ENCODE results near the gene ADK.
"Not testable (repeated sequence)": the region's sequence is repeated elsewhere in the genome, so short reads cannot be mapped to it uniquely, and the experiment has no call there.

The ADK gene

DNA sequence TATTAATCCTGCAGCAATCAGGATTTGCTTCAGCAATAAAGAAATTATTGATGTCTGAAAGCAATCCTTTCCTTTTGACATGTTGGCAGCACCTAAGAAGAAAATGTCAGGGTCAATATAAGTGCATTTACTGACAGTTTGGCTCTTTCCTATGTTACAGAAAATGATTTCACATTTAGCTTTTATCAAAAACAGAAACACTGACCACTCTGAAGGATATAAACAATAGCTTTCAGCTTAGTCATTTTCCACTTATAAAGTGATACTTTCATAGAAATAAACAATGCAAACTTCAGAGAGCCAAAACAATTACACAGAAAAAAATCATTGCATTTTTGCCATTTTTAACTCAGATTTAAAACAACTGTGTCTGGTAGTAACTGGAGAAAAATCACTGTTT, 349.8 kb downstream of the ADK start:
- DNase-seq = no peak

DNA sequence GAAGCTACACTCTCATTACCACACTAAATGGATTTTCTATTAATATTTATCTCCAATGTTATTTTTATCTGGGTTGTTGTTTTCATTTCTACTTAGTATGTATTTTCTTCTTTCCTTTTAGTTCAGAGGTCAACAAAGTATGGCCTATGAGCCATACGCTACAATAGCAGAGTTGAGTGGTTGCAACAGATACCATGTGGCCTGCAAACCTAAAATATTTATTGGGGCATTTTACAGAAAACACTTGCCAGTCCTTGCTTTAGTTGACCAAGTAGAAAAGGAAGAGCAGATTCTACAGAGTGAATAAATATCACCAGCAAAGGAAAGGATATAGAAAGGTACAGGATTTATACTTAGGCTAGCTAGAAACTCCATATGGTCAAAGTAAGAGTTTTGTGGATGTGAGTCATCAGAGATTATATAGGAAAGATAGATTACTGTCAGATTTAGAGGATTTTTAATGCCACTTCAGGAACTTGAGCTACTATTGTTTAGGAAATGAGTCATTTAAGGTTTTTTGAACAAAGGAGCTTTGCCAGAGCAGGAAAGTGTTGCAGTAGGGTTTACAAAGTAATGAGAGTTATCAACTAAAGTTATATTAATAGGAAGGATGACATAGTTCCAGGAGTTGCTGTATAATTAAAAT, 352.1 kb downstream of the ADK start:
- no peak for DNase-seq

DNA sequence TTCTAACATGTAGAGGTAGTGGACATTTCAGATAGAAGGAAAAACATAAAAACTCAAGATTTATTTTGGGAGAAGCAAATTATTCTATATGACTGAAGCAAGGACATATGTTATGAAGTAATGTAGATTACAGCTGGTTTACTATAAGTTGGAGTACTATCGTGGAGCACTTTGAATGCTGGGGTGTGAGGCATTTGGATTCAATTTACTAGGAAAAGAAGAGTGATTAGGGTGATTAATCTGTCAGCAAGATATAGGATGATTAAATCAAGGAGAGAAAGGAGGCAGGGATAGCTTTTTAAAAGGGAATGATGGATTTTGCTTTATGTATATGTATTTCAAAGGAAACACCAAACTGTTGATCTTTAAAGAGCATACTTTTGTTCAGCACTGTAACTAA, 356.9 kb downstream of the ADK start:
- DNase-seq = no peak

DNA sequence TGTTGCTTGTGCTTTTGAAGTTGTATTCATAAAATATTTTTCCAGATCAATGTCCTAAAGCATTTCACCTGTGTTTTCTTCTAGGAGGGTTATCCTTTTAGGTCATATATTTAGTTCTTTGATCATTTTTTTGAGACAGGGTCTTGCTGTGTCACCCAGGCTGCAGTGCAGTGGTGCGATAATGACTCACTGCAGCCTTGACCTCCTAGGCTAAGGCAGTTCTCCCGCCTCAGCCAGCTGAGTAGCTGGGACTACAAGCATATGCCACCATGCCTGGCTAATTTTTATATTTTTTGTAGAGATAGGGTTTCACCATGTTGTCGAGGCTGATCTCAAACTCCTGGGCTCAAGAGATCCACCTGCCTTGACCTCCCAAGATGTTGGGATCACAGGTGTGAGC, 359.6 kb downstream of the ADK start:
- DNase-seq = no peak

DNA sequence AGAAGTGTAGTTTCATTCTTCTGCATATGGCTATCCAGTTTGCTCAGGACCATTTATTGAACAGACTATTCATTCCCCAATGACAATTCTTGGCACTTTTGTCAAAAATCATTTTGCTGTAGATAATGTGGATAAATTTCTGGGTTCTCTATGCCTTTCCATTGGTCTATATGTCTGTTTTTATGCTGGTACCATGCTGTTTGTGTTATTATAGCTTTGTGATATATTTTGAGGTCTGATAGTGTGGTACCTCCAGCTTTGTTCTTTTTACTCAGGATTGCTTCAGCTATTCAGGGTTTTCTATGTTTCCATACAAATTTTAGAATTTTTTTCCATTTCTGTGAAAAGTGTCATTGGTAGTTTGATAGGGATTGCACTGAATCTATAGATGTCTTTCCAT, 360.0 kb downstream of the ADK start:
- DNase-seq = no peak

DNA sequence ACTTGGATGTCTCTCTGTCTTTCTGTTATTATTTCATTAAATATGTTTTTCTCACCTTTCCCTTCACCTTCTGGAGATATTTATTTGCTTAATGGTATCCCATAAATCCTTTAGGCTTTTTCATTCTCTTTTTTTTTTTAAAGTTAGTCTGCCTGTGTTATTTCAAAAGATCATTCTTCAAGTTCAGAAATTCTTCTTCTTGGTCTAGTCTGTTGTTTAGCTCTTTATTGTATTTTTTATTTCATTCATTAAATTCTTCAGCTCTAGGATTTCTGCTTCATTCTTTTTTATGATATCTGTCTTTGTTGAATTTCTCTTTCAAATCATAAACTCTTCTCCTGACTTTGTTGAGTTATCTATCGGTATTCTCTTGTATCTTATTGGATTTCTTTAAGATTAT, 363.3 kb downstream of the ADK start:
- no peak for DNase-seq

DNA sequence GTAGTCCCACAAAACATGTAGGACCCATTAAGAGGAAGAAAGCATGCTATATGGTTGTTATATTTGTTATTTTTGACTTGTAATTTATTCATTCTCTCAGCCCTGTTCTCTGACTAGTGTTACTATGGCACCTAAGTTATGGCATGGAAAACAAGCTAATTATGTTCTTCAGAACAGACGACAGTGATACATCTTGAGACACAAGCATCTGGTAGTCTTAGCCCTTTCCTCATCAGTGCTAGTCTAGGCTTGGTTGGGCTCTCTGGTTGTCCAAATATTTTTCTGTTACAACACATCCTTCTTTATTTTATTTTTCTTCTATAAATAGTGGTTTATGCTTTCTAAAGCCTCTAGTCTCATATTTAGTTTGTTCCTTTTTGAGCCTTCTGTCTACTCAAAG, 367.0 kb downstream of the ADK start:
- no peak for DNase-seq

DNA sequence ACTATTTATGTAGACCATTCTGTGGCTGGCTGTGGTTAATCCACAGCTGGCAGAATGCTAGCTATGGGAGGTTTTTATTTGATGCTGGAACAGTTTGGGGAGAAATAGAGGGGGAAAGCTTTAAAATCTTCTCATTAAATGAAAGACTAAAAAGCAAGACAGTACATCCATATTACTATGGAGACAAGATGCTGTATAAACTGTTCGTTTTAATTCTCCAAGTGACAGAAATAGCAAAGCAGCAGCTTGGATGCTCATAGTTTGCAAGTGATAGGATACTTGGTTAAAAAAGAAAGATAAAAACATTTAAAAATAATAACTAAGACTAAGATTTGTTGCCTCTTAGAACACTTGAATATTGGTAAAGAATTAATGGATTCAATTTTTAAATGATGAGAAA, 370.5 kb downstream of the ADK start:
- no peak for DNase-seq

DNA sequence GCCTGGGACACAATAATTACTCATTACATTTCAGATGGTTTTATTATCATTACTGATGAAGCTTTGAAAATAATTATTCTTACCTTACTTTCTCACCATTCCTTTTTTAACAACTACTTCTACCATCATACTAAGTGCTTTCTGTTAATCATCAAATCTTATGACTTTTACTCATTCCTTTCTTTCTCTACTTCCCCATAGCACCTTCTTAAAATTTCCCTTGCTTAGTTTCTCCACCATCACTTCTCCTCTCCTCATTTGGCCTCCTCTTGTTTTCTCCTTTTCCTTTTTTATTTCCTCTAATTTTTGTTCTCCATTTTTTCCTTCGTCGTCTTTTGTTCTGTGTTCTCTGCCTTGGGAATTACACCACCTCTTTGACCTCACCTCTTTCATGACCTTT, 372.2 kb downstream of the ADK start:
- no peak for DNase-seq

DNA sequence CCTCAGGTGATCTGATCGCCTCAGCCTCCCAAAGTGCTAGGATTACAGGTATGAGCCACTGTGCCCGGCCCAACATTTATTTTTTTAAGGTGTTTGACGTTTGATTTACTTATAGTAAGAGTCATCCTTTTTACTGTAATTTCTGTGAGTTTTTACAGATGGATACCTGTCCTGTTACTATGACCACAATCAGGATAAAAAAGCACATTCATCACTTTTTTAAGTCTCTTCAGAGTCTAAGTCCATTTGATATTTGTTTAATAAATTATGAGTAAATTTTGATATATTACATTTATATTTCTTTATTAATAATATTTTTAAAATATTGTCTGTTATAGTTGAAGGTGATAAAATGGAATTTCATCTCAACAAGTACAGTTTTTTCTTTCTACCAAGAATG, 374.9 kb downstream of the ADK start:
- DNase-seq = no peak

DNA sequence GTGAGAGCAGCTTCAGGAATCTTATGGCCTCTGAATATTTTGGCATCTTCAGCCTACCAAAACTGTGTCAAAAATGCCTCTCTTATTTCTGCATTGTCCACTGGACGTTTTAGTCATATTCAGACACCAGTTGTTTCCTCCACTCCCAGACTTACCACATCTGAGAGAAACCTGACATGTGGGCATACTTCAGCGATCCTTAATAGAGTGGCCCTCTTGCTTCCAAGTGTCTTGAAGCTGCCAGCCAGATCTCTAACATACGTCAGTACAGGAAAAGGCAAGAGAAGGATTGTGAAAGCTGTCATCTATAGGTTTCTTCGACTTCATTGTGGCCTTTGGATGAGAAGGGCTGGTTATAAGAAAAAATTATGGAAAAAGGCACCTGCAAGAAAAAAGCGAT, 376.6 kb downstream of the ADK start:
- not testable (repeated sequence) for DNase-seq

DNA sequence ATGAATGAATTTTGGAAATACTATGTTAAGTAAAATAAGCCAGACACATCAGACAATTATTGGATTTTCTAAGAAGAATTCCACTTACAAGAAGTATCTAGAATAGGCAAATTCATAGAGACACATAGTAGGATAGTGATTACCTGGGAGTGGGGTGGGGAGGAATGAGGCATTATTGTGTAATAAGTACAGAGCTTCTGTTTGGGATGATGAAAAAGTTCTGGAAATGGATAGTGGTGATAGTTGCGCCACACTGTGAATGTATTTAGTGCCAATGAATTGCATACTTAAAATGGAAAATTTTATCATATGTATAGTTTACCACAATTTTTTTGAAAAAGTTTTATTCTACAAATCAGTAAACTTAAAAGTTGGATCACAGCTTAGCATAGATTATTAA, 378.2 kb downstream of the ADK start:
- DNase-seq = no peak

DNA sequence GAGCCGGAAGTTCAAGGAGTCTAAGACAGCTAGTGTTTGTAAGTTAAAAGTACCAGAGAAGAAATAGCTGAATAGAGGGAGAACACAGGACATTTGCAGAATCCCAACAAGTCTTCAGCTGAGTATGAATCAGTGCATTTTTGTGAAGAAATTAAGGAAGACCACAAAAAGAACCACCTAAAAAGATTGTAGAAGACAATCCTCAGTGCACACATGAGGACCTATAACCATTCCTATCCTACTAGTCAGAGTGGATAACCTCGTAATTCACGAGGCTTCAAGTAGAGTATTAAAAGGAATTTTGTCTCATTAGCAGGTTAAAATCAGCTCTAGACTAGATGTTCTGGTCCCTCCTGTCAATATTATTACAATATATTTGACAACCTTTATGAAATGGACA, 380.0 kb downstream of the ADK start:
- DNase-seq = no peak

DNA sequence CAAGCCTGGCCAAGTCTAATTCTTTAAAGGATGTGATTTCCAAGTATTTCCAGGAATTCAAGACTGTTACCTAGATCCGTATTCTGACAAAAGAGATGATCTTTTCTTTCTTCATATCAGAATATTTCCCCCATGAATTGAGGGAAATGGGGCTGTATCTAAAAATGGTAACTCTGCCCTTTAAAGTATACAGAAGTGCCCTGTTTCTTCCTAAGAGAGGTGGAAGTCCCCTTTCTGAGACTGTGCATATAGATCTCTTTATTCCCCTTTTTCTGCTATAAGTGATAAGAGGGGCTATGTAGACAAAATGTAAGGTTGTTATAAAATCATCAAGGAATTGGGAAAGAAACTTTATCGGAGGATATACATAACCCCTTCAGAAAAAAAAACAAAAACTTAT, 388.3 kb downstream of the ADK start:
- DNase-seq = no peak

DNA sequence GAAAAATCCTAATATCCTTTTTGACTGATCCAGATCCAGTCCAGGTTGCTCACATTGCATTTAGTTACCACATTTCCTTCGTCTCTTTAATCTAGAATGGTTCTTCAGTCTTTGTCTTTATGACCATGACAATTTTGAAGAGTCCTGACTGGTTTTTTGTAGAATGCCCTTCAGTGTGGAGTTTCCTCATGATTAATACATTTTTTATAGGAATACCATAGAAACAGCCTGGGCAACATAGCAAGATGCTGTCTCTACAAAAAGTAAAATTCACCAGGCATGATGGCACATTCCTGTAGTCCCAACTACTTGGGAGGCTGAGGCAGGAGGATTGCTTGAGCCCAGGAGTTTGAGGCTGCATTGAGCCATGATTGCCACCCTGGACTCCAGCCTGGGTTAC, 390.4 kb downstream of the ADK start:
- no peak for DNase-seq

DNA sequence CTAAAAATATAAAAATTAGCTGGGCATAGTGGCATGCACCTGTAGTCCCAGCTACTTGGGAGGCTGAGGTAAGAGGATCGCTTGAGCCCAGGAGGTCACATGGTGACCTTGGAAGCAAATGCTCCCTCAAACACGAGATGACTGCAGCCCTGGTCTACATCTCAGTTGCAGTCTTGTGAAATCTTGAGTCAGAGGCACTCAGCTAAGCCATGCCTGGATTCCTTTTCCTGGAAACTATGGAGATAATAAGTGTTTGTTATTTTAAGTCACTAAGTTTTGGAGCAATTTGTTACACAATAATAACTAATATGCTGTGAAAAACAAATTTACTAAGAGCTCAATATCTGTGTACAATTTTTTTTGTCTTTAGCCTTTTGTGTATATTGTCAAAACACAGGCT, 391.1 kb downstream of the ADK start:
- no peak for DNase-seq

DNA sequence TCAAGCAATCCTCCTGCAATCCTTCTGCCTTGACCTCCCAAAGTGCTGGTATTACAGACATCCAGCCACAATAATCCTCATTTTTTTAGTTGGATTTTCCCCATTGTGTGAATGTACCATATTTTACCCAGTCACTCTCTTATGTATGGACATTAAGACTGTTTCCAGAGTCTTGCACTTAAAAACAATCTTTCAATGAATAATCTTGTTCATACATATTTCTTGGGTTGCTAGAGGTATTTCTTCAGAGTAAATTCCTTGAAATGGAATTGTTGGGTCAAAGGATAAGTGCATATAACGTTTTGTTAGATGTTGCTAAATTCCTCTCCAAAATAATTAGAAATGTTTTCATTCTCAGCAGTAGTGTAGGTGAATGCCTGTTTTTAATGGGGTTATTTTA, 392.3 kb downstream of the ADK start:
- no peak for DNase-seq

DNA sequence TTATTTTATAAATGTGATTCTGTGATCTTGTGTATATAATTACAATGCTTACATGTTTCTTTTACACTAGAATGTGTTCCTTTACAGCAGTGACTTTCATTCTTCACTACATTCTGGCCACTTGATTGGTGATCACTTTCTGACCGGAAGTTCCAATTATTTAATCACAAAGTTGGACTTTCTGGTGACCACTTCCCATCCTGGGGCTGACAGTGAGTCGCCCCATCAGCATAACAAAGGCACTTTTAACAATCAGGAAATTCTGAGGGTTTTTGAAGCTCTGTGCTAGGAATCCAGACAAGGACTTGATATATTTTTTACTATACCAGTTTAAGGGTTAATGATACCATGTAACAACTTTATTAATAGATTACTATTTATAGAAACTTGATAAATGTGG, 393.1 kb downstream of the ADK start:
- DNase-seq = no peak

DNA sequence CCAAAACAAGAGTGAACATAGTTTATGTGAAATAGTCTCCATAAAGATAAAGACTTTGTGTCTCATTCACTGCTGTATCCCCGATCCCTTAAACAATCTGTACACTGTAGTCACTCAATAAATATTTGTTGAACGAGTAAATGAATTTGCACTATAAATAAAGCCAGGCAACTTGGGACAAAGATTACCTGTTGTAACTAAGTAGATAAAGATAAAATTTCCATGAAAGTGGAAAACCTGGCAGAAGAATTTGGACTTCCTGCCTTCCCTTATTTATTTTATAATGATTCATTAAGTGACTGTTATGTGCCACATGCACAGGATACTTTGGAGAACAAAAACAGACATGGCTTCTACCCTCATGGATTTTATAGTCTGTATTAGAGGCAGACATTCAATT, 397.7 kb downstream of the ADK start:
- no peak for DNase-seq

DNA sequence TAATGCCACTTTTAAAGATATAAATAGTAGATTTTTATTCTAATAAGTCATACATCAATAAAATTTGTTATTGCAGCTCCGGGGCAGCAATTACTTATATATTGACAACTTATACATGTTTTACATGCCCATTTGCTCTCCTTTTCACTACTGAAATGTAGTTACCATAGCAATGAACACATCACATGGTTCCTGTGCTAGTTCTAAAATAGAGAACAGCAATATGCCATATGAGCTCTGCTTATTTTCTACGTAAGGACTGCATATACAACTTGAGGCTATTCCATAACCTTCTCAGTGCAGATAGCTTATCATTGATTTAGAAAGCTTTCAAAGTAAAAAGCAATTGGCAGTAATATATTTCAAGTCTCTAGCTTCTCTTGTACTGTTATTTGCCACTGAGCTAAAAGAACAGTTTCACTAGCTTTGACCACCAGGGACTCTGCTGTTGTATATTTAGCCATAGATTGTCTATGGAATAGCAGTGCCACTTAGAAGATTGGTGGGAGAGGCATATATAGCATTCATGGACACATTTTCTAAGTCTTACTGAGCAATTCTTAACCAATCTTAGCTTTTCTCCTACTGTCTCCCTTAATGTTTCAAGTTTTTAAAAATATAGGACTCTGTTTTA, 405.2 kb downstream of the ADK start:
- DNase-seq = no peak

DNA sequence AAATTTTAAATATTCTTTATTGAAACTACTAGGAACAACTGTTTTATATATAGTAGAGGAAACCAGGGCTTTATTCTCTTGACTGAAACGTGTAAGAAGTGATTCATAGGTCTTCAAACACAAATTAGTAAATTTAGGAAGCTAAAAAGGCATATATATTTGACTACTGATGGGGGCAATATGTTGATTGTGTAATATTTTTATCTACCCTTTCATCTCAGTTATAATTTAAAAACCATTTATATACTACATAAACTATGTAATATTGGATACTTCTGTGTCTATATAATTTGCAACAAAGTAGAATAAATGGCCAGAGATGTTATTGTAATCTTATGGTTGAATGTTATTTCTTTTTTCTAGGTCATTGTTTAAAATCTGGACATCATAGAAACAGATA, 406.1 kb downstream of the ADK start:
- DNase-seq = no peak

DNA sequence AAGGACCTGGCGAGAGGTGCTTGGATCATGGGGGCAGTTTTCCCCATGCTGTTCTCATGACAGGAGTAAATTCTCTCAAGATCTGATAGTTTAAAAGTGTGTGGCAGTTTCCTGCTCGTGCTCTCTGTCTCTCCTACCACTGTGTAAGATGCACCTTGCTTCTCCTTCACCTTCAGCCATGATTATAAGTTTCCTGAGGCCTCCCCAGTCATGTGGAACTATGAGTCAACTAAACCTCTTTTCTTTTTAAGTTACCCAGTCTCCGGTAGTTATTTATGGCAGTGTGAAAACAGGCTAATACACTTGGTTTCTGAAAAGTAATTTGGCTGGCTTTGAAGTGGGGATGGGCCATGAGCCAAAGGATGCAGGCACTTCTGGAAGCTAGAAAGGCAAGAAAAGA, 407.4 kb downstream of the ADK start:
- no peak for DNase-seq

DNA sequence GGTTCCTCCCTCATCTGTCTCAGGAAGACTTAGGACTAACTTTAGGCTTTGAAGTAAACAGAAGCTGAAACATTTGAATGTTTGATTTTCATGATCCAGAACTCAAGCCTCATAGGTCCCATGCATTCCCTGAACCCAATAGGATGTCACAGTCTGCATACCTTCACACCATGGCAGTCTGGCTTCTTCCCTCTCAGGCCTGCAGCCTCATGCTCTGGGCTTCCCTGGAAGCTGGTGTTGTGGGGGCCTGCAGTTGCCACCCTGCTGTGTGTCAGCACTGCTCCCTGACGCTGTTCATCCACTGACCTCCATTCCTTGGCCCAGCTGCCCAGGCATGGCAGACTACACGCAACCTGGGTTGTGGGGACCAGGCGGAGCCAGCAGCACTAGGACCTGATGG, 407.9 kb downstream of the ADK start:
- DNase-seq = no peak

DNA sequence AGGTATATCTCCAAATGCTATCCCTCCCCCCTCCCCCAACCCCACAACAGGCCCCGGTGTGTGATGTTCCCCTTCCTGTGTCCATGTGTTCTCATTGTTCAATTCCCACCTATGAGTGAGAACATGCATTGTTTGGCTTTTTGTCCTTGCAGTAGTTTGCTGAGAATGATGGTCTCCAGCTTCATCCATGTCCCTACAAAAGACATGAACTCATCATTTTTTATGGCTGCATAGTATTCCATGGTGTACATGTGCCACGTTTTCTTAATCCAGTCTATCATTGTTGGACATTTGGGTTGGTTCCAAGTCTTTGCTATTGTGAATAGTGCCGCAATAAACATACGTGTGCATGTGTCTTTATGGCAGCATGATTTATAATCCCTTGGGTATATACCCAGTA, 417.9 kb downstream of the ADK start:
- not testable (repeated sequence) for DNase-seq

DNA sequence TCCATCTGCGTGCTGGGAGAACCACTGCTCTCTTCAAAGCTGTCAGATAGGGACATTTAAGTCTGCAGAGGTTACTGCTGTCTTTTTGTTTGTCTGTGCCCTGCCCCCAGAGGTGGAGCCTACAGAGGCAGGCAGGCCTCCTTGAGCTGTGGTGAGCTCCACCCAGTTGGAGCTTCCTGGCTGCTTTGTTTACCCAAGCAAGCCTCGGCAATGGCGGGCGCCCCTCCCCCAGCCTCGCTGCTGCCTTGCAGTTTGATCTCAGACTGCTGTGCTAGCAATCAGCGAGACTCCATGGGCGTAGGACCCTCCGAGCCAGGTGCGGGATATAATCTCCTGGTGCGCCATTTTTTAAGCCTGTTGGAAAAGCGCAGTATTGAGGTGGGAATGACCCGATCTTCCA, 422.5 kb downstream of the ADK start:
- not testable (repeated sequence) for DNase-seq

Data from 8988T (cell line).